B cell (primary cell): Measurements from ENCODE around the gene NT5DC3. TPM values are rescaled to one million over a fixed set of nuclear protein-coding genes. Genes with fewer than 3 reads are reported as not detected.

Source experiments
- ATAC-seq: fragments of 200-7000 bp; cut with Tn5 transposase; one replicate; pipeline ENCODE4 v1.10.0; 2021; ENCODE audit warnings: low read depth, mild to moderate bottlenecking, moderate number of reproducible peaks, moderate library complexity
- CTCF ChIA-PET: fragments of 350-600 bp; sonication (Branson Sonifier 250); formaldehyde crosslinking; loops from one replicate; lab custom pipeline; 2021; ENCODE audit warnings: antibody characterized with exemption, inconsistent platforms; lab: Charles Lee
- POLR2A ChIA-PET: fragments of 350-600 bp; sonication (Branson Sonifier 250); formaldehyde crosslinking; loops from one replicate; lab custom pipeline; 2021; ENCODE audit warnings: antibody characterized with exemption; lab: Charles Lee
- DNase-seq: peaks from one replicate; pipeline ENCODE4 v3.0.0; 2013
- H2AFZ ChIP-seq: 2 replicates; pipeline ENCODE4 v1.6.1; 2012; ENCODE audit warnings: mild to moderate bottlenecking, low read depth, low read length; ENCODE audit not compliant: insufficient read depth, poor library complexity, severe bottlenecking
- H3K27ac ChIP-seq, 2 donors: 1 replicate in 1 of 2; 2 replicates in 1 of 2; pipeline ENCODE4 v1.5.1; 2012 to 2013; ENCODE audit warnings: low read length in 2 of 2, mild to moderate bottlenecking in 2 of 2, moderate library complexity in 1 of 2
- H3K27me3 ChIP-seq, 4 experiments: fragments of 200-600 bp in 1 of 4; sonication (generic) in 1 of 4; replicated peaks in 1 of 4; 1 replicate in 2 of 4; 2 replicates in 2 of 4; pipeline versions ENCODE4 v1.6.1 to v1.7.0; 2013 to 2016; ENCODE audit warnings: low read length in 3 of 4, mild to moderate bottlenecking in 2 of 4, mixed read lengths in 1 of 4, moderate library complexity in 1 of 4; ENCODE audit not compliant: insufficient read depth in 4 of 4, control insufficient read depth in 3 of 4; ENCODE audit errors: control extremely low read depth in 1 of 4
- H3K36me3 ChIP-seq, 2 experiments: replicated peaks in 1 of 2; 1 replicate in 1 of 2; 2 replicates in 1 of 2; pipeline versions ENCODE4 v1.6.1 to v1.7.1; 2013; ENCODE audit warnings: low read length in 1 of 2; ENCODE audit not compliant: insufficient read depth in 2 of 2, control insufficient read depth in 1 of 2; ENCODE audit errors: control extremely low read depth in 1 of 2, extremely low read depth in 1 of 2
- H3K4me1 ChIP-seq, 2 donors: fragments of 200-600 bp in 1 of 2; sonication (generic) in 1 of 2; 1 replicate in 1 of 2; 2 replicates in 1 of 2; pipeline versions ENCODE4 v1.5.1 to v1.6.1; 2013 to 2017; ENCODE audit warnings: low read length in 2 of 2; ENCODE audit not compliant: control insufficient read depth in 2 of 2, insufficient read depth in 2 of 2
- H3K4me2 ChIP-seq: replicated peaks from 2 replicates; pipeline ENCODE3; 2012; ENCODE audit warnings: mild to moderate bottlenecking, low read depth, low read length; ENCODE audit not compliant: poor library complexity, severe bottlenecking
- H3K4me3 ChIP-seq, 5 experiments: fragments of 200-600 bp in 1 of 5; sonication (generic) in 1 of 5; 1 replicate in 3 of 5; 2 replicates in 2 of 5; pipeline versions ENCODE4 v1.5.1 to v1.7.0; 2011 to 2016; ENCODE audit warnings: low read length in 4 of 5, mild to moderate bottlenecking in 4 of 5, low read depth in 2 of 5, control low read depth in 1 of 5, moderate library complexity in 1 of 5; ENCODE audit not compliant: insufficient read depth in 1 of 5; ENCODE audit errors: control extremely low read depth in 1 of 5, extremely low read depth in 1 of 5
- H3K79me2 ChIP-seq: fragments of 200-600 bp; sonication (generic); one replicate; pipeline ENCODE4 v1.6.0; 2016; ENCODE audit warnings: low read length; ENCODE audit not compliant: control insufficient read depth, insufficient read depth
- H3K9ac ChIP-seq: fragments of 200-600 bp; sonication (generic); 2 replicates; pipeline ENCODE4 v1.6.1; 2017; ENCODE audit warnings: mild to moderate bottlenecking, low read length, moderate library complexity
- H3K9me3 ChIP-seq, 3 donors: one replicate each; pipeline versions ENCODE4 v1.6.1 to v1.7.1; 2013; ENCODE audit warnings: low read length in 2 of 3; ENCODE audit not compliant: control insufficient read depth in 2 of 3, insufficient read depth in 1 of 3; ENCODE audit errors: control extremely low read depth in 1 of 3
- H4K20me1 ChIP-seq: 2 replicates; pipeline ENCODE4 v1.6.0; 2012; ENCODE audit warnings: mild to moderate bottlenecking, low read length; ENCODE audit not compliant: insufficient read depth, control insufficient read depth, poor library complexity, severe bottlenecking
- H3K27ac Mint-ChIP-seq: one replicate; pipeline ENCODE4 v1.8.0; 2021; ENCODE audit warnings: mixed read lengths
- H3K27me3 Mint-ChIP-seq: one replicate; pipeline ENCODE4 v1.8.0; 2021; ENCODE audit warnings: mixed read lengths
- H3K4me1 Mint-ChIP-seq: one replicate; pipeline ENCODE4 v1.8.0; 2021; ENCODE audit warnings: mixed read lengths
- H3K4me3 Mint-ChIP-seq: one replicate; pipeline ENCODE4 v1.8.0; 2021; ENCODE audit warnings: mixed read lengths
- H3K9me3 Mint-ChIP-seq: one replicate; pipeline ENCODE4 v1.8.0; 2022; ENCODE audit warnings: mixed read lengths; ENCODE audit not compliant: insufficient read depth
- CTCF ChIP-seq: fragments of 200-600 bp; IDR thresholded peaks from one replicate; pipeline ENCODE4 v1.8.0; 2022; ENCODE audit warnings: antibody characterized with exemption, mild to moderate bottlenecking
- EZH2 ChIP-seq: IDR thresholded peaks from 2 replicates; pipeline ENCODE4 v1.6.1; 2012; ENCODE audit warnings: borderline replicate concordance, low read depth, mild to moderate bottlenecking, moderate library complexity, low read length; ENCODE audit not compliant: insufficient read depth, poor library complexity, severe bottlenecking
- WGBS: methylation state at CpG from one replicate; pipeline ENCODE4 v1.1.5; 2013; ENCODE audit warnings: missing lambda C conversion rate; ENCODE audit not compliant: insufficient coverage; 5-methylcytosine and 5-hydroxymethylcytosine counted together
- intact Hi-C: fragments of 100-400 bp; cut with micrococcal nuclease; formaldehyde crosslinking; loops from one replicate; pipeline ENCODE4 v1.10.0; 2022
- polyA plus RNA-seq: library from polyadenylated mRNA; depleted of rRNA; stranded (reverse); fragments of >200 nt; gene quantifications from 2 replicates; pipeline ENCODE4 v1.2.3, GENCODE V29; 2012
- total RNA-seq, 2 donors: library from RNA; stranded (reverse); fragments of 120-200 nt in 1 of 2; gene quantifications; 1 replicate in 1 of 2; 2 replicates in 1 of 2; pipeline versions ENCODE4 v1.2.3 to v1.2.4, GENCODE V29; 2013 to 2022

The NT5DC3 gene
- total and polyA plus RNA-seq, 2 donors (not counting 1 experiment from before 2014, with no cell fraction given), result 4.4 to 10.6 TPM

DNA sequence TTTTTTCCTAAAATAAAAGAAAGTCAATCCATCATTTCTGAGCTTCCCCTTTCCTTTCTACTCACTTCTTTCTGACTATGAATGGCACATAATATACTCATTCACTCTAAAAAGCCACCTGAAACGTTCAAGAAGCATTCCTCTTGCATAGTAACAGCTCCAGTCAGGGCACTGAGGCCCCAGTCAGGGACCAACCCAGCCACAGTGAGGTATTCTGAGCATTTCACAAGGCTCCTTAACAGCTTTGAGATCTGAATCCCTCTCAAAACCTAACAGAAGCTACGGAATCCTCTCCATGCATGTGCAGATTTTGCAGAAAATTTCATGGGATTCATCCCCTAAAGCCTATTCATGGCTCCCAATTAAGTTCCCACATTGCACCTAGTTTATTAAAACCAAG lies 23.2 kb downstream of the NT5DC3 start:
- ATAC-seq (no peak), DNase-seq (no peak)
- no peak overlapping the region for H3K4me3 ChIP-seq
- no peak overlapping the region for H3K27ac ChIP-seq
- peaks cover 1 to 22% of the 10 kb centered on the region in 2 experiments for H3K36me3 ChIP-seq
- no peaks in the 10 kb centered on the region for H3K4me1 ChIP-seq
- no peak overlapping the region for H3K27ac Mint-ChIP-seq
- CTCF ChIA-PET, result no interaction called here
- H3K79me2 ChIP-seq, result no peaks in the 10 kb centered on the region
- H3K9me3 ChIP-seq, result peaks cover 3 to 8% (median 6%) of the 10 kb centered on the region in 3 donors
- 100% methylated on average over 1 of the region's 2 CpGs for WGBS
- peaks cover 3% of the 10 kb centered on the region for H3K9me3 Mint-ChIP-seq
- no peaks in the 10 kb centered on the region for H3K4me1 Mint-ChIP-seq
- no peak overlapping the region for H2AFZ ChIP-seq
- intact Hi-C loops, result no loop called here
- no peak overlapping the region for H3K4me3 Mint-ChIP-seq
- TF ChIP-seq CTCF, result no peak
- no peak for TF ChIP-seq EZH2
- no peak overlapping the region for H3K4me2 ChIP-seq
- no peak overlapping the region for H3K9ac ChIP-seq
- POLR2A ChIA-PET, result no interaction called here
- H3K27me3 ChIP-seq, result no peaks in the 10 kb centered on the region
- H4K20me1 ChIP-seq, result no peaks in the 10 kb centered on the region
- H3K27me3 Mint-ChIP-seq, result no peaks in the 10 kb centered on the region

DNA sequence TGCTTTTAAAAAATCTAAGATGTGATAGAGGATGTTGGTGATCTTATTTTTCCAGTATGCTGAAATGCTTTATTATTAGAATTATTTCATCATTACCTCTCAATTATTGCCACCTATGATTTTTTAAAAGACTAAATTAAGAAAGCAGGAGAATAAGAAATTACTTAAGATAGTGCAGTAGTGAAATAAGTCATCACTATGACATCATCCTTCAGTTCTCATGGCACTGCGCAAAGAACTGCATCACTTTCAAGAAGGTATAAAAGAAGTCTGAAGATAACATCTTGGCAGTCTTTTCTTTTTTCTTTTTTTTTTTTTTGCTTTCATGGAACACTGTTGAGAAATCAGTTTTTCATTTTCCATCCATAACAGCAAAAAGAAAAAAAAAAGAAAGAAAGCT lies 24.4 kb downstream of the NT5DC3 start:
- Mint-ChIP-seq H3K4me3 (no peak overlapping the region), H3K9me3 (peaks cover 3% of the 10 kb centered on the region), H3K27me3 (no peaks in the 10 kb centered on the region), H3K27ac (no peak overlapping the region), H3K4me1 (no peaks in the 10 kb centered on the region)
- intact Hi-C loops, result no loop called here
- Histone ChIP-seq H3K27me3 (no peaks in the 10 kb centered on the region), H3K9ac (no peak overlapping the region), H3K36me3 (peaks cover 1 to 26% of the 10 kb centered on the region in 2 experiments), H3K9me3 (peaks cover 3 to 8% (median 6%) of the 10 kb centered on the region in 3 donors), H3K4me1 (no peaks in the 10 kb centered on the region), H3K79me2 (no peaks in the 10 kb centered on the region), H3K4me2 (no peak overlapping the region), H3K27ac (no peak overlapping the region), H4K20me1 (no peaks in the 10 kb centered on the region), H2AFZ (no peak overlapping the region), H3K4me3 (no peak overlapping the region)
- ATAC-seq, result no peak
- POLR2A ChIA-PET, result no interaction called here
- no peak for DNase-seq
- TF ChIP-seq EZH2 (no peak), CTCF (no peak)
- WGBS, result no CpG with 5 or more reads among the region's 1 CpG
- CTCF ChIA-PET, result no interaction called here
